T-helper 2 cell (primary cell): Measurements from ENCODE around the gene PCBP3.
"Not testable (repeated sequence)": the region's sequence is repeated elsewhere in the genome, so short reads cannot be mapped to it uniquely, and the experiment has no call there.

Experiments
- DNase-seq, 5 experiments: peaks; one replicate each; pipeline versions ENCODE4 v3.0.0 to v3.0.0-alpha.2; 2012 to 2022
- total RNA-seq, 2 donors: gene quantifications; one replicate each; lab custom pipeline; 2026; lab: John Stamatoyannopoulos, UW

PCBP3 gene
- total RNA-seq = 3.6 to 3.7 reads per million in 2 donors

GRCh38 chr21:45643021-45643980, at the start of gene PCBP3:
Gene PCBP3 (plus strand): TSS chr21:45643725. CDS start chr21:45850086, 206,361 bp downstream.
- DNase-seq = peak; percentile 62 to 96 (median 94)

GRCh38 chr21:45594721-45595489, 48.6 kb upstream of the PCBP3 start:
- DNase-seq = no peak

- DNase-seq = no peak
These were observed 47.8 kb upstream of the PCBP3 start for GRCh38 chr21:45595574-45596295.

- peak; percentile 53 to 79 (median 75) for DNase-seq
These were observed 46.7 kb upstream of the PCBP3 start for GRCh38 chr21:45596704-45597318.

- no peak for DNase-seq
These were observed 45.4 kb upstream of the PCBP3 start for GRCh38 chr21:45598109-45598508.

GRCh38 chr21:45598666-45599065, 44.9 kb upstream of the PCBP3 start:
- DNase-seq = no peak

- DNase-seq = no peak
These were observed 44.4 kb upstream of the PCBP3 start for GRCh38 chr21:45599146-45599581.

GRCh38 chr21:45600248-45600647, 43.3 kb upstream of the PCBP3 start:
- DNase-seq = no peak

- no peak for DNase-seq
These were observed 42.0 kb upstream of the PCBP3 start for GRCh38 chr21:45601551-45601950.

- DNase-seq = no peak
These were observed 41.4 kb upstream of the PCBP3 start for GRCh38 chr21:45602106-45602505.

GRCh38 chr21:45603481-45603880, 40.0 kb upstream of the PCBP3 start:
- DNase-seq = no peak

- not testable (repeated sequence) for DNase-seq
These were observed 38.8 kb upstream of the PCBP3 start for GRCh38 chr21:45604681-45605080.

GRCh38 chr21:45607021-45607908, 36.3 kb upstream of the PCBP3 start:
- peak in 3 of 5 experiments; percentile 26 to 66 (median 27) for DNase-seq

GRCh38 chr21:45607909-45608295, 35.6 kb upstream of the PCBP3 start:
- DNase-seq = no peak

- peak in 1 of 5 experiments; percentile 32 for DNase-seq
These were observed 34.6 kb upstream of the PCBP3 start for GRCh38 chr21:45608747-45609470.

GRCh38 chr21:45609616-45610015, 33.9 kb upstream of the PCBP3 start:
- DNase-seq = not testable (repeated sequence)

GRCh38 chr21:45611296-45611695, 32.2 kb upstream of the PCBP3 start:
- DNase-seq = no peak

GRCh38 chr21:45611939-45612664, 31.4 kb upstream of the PCBP3 start:
- DNase-seq = no peak

GRCh38 chr21:45612665-45613019, 30.9 kb upstream of the PCBP3 start:
- not testable (repeated sequence) for DNase-seq

GRCh38 chr21:45613396-45613795, 30.1 kb upstream of the PCBP3 start:
- no peak for DNase-seq
